Fibroblast of villous mesenchyme (primary cell): ENCODE data around the gene SORBS1. TPM values are rescaled to one million over a fixed set of nuclear protein-coding genes. Genes with fewer than 3 reads are reported as not detected.

Experiments used
- DNase-seq: peaks from one replicate; pipeline ENCODE4 v3.0.0-alpha.2; 2010; ENCODE audit warnings: low read depth
- H3K4me3 ChIP-seq: 2 replicates; pipeline ENCODE4 v1.5.1; 2011; ENCODE audit warnings: low read depth, mild to moderate bottlenecking, low read length
- total RNA-seq: library from RNA; depleted of rRNA; stranded (reverse); fragments of >200 nt; gene quantifications from 2 replicates; pipeline ENCODE4 v1.2.3, GENCODE V29; 2012
- TF ChIP-seq, protein P1 (sequence below): IDR thresholded peaks from 2 replicates; pipeline ENCODE4 v1.5.1; 2012; ENCODE audit warnings: low read depth, mild to moderate bottlenecking, low read length; ENCODE audit not compliant: insufficient read depth

The SORBS1 gene
- total RNA-seq, 1 donor: 8.2 TPM

DNA sequence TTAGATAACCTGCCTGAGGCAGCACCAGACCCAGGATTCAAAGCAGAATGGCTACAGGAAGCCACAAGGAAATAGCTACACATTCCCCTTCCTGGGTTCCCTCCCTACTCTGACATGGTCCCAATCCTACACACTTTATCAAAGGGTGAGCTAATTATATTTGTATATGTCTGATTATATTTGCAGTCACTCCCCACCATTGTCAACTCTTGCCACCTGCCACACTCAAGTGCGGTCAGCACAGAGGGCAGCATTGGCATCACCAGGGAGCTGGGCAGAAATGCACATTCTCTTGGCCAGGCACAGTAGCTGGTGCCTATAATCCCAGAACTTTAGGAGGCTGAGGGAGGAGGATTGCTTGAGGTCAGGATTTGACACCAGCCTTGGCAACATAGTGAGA, 156.3 kb downstream of the SORBS1 start:
- TF ChIP-seq, protein P1, sequence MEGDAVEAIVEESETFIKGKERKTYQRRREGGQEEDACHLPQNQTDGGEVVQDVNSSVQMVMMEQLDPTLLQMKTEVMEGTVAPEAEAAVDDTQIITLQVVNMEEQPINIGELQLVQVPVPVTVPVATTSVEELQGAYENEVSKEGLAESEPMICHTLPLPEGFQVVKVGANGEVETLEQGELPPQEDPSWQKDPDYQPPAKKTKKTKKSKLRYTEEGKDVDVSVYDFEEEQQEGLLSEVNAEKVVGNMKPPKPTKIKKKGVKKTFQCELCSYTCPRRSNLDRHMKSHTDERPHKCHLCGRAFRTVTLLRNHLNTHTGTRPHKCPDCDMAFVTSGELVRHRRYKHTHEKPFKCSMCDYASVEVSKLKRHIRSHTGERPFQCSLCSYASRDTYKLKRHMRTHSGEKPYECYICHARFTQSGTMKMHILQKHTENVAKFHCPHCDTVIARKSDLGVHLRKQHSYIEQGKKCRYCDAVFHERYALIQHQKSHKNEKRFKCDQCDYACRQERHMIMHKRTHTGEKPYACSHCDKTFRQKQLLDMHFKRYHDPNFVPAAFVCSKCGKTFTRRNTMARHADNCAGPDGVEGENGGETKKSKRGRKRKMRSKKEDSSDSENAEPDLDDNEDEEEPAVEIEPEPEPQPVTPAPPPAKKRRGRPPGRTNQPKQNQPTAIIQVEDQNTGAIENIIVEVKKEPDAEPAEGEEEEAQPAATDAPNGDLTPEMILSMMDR: no peak
- DNase-seq: no peak
- no peak overlapping the region for H3K4me3 ChIP-seq

DNA sequence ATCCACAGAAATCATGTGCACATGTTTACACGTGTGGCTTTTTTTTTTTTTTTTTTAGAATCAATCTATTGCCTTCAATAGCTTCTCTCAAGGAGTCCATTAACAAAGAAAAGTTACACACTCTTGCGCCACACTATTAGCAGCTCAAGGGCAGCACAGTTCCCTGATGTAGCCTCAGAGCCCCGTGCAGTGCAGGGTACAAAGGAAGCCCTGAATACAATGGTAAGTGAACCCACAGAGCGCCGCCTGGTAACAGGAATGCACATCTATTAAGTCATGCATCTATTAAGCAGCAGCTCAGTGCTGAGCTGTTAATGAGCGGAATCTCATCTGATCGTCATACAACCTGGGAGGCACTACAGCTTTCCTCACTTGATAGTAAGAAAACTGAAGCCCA, 156.7 kb downstream of the SORBS1 start:
- TF ChIP-seq, protein P1: no peak
- no peak overlapping the region for H3K4me3 ChIP-seq
- DNase-seq: no peak

DNA sequence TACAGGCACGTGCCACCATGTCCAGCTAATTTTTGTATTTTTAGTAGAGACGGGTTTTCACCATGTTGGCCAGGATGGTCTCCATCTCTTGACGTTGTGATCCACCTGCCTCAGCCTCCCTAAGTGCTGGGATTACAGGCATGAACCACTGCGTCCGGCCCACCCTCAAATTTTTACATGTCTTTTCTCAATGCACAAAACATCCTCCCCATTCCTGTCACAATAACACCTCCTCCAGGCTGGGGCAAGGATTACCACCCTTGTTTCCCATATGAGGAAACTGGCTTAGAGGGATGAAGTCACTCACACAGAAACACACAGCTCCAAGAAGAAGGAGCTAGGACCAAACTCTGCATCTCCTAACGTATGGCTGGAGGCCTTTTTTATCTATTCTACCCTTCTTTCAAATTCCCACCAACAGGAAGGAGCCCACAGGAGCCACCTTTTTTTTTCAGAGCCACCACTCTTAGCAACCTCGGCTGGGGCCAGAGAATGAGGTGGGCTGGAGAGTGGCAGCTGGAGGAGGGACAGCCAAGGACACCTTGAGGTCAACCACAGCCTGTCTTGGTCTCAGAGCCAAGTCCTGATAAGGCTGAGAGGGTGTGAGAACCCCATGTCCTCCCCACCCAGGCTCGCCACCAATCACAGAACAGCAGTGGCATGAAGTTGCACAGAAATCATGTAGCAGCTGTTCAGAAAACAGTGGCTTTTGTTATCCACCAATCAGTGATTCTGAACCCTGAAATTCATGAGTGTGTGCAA, 157.3 kb downstream of the SORBS1 start:
- H3K4me3 ChIP-seq: no peak overlapping the region
- TF ChIP-seq, protein P1: no peak
- DNase-seq: no peak

DNA sequence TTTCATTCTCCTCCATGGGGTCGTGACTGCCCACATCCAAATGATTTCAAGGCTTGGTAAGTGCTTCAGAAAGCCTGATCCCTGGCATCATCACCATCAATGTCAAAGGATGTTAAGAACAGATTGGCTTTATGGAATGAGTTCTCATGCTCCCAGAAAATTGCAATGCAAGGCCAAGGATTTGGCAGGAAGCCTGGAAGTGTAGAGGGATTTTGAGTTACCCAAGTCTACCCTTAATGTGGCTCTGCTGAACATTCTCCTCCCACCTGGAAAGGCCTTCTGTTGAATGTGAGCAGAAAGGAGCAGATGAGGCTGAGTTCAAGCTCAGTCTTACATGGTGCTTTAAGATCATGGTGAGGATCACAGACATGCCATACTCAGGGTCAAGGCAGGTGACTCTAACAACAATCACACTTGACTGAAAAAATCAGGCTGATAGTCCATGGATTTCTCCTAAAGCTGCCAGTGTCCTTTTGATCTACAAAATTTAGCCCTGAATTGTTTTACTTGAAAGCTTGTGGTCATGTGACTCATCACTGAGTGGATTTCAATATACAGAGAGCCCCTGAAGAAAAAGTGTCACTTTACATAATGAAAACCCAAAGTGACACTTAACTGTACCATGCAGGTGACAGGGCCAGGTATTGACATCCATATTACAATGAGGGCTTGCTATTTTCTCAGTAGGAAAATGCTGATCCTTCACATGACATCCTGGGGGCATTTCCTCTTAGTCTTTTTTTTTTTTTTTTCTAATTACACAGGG, 159.3 kb downstream of the SORBS1 start:
- no peak for DNase-seq
- no peak overlapping the region for H3K4me3 ChIP-seq

DNA sequence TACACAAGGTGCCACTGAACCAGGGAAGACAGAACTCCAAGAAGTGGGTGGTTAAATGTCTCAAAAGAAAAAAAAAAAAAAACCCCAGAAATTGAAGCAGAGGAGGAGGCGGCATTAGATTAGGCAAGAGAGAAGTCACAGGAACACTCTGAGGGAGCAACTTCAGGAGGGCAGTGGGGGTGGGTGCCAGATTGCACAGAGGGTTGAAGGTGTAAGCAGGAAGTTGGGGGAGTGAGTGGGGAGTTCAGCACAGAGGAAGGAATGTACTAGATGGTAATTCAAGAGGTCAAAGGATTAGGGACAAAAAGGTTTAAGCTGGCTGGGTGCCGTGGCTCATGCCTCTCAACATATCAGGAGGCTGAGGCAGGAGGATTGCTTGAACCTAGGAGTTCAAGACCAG, 160.4 kb downstream of the SORBS1 start:
- TF ChIP-seq, protein P1: no peak
- no peak for DNase-seq
- H3K4me3 ChIP-seq: no peak overlapping the region

More for the DNA sequence above, 159.3 kb downstream of the SORBS1 start:
- TF ChIP-seq, protein P1: no peak

DNA sequence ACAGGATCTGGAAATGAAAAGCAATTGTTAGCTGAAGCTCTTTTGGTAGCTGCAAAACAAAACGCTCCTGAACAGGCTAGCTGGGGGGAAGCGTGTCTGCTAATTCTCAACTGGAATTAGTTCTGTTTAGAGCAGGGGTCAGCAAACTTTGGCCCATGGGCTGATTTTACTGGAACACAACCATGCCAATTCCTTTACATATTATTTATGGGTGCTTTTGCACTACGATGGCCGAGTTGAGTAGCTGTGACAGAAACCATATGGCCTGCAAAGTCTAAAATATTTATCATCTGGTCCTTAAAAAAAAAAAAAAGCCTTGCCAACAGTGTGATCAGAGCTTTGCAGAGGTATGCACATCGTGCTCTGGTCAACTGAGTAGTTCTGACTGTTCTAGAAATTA, 162.0 kb downstream of the SORBS1 start:
- TF ChIP-seq, protein P1: no peak
- peak; percentile 21 for DNase-seq
- no peak overlapping the region for H3K4me3 ChIP-seq

DNA sequence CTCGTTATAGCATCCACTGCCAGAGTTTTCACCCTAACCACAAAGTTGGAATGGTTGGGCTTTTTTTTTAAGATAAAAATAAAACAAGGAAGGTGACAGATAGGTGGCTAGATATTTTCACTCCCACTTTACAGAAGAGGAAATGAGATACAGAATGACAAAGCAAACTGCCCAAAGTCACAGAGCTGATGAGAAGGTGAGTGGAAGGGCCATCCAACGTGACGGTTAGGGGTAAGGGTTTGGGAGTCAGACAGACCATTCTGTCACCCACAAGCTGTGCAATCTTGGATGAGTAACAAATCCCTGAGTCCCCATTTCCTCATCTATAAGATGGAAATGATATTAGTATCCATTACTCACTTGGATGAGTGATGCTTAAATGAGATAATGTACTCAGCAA, 163.4 kb downstream of the SORBS1 start:
- H3K4me3 ChIP-seq: no peak overlapping the region
- TF ChIP-seq, protein P1: no peak
- no peak for DNase-seq
